Mammary epithelial cell (primary cell): ENCODE data around the gene PRIM2.
"Not testable (repeated sequence)": the region's sequence is repeated elsewhere in the genome, so short reads cannot be mapped to it uniquely, and the experiment has no call there.

Experiments
- CTCF ChIP-seq, 2 donors: IDR thresholded peaks in 1 of 2; conservative IDR thresholded peaks in 1 of 2; 2 replicates each; pipeline ENCODE4 v1.5.1; 2011 to 2012; ENCODE audit warnings: inconsistent platforms in 2 of 2, low read length in 2 of 2, mild to moderate bottlenecking in 2 of 2, control low read depth in 1 of 2, low read depth in 1 of 2; ENCODE audit not compliant: insufficient read depth in 1 of 2; ENCODE audit errors: extremely low read depth in 1 of 2
- EZH2 ChIP-seq: IDR thresholded peaks from 2 replicates; pipeline ENCODE4 v1.6.1; 2012; ENCODE audit warnings: low read length, inconsistent platforms, borderline replicate concordance

GRCh38 chr6:57346715-57347114 lies 29.3 kb downstream of the PRIM2 start:
- not testable (repeated sequence) for TF ChIP-seq CTCF (conservative IDR thresholded peaks at IDR 0.05 in 1 of 2, IDR thresholded peaks at IDR 0.05 in 1 of 2; ENCODE audit: extremely low read depth in 1 of 2, insufficient read depth in 1 of 2, low read depth in 1 of 2, low read length in 2 of 2); EZH2
